ENCODE results near the gene FNDC11. TPM values are rescaled to one million over a fixed set of nuclear protein-coding genes. Genes with fewer than 3 reads are reported as not detected.

Gene FNDC11
- total and polyA plus RNA-seq, 2 of the 13 experiments (the other 11 are each of a cell fraction or from before 2014, with no cell fraction given), result 0.07 TPM; not detected in 1

DNA sequence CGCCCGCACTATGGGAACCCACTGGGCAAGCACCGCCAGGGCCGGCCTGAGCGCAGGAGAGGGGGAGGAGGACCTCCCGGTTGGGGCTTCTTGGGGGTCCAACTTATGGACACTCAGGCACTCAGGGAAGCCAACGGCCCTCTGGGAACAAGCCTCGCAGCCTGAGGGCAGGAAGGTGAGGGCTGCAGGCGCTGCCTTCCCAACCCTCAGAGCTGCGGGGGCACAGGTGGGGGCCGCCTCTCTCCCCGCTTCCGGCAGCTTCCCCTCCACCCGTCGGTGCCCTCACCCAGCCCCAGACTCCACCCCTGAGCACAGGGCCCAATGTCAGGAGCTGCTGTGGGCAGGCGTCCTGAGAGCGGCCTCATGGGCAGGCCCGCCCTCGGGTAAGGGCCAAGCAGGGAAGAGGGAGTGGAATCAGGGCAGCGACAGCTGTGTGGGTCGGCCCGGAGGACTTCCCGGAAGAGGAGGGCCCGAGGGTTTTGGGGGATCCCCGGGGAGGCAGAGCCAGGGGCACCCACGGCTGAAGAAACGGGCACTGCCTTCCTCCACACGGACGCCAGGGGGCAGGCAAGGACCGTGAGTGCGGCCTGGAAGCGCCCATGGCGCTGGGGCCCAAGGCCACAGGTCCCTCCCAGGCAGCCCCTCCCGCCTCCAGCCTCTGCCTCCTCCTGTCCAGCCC, 16.3 kb upstream of the FNDC11 start (continued):
- TF ChIP-seq, protein P1, sequence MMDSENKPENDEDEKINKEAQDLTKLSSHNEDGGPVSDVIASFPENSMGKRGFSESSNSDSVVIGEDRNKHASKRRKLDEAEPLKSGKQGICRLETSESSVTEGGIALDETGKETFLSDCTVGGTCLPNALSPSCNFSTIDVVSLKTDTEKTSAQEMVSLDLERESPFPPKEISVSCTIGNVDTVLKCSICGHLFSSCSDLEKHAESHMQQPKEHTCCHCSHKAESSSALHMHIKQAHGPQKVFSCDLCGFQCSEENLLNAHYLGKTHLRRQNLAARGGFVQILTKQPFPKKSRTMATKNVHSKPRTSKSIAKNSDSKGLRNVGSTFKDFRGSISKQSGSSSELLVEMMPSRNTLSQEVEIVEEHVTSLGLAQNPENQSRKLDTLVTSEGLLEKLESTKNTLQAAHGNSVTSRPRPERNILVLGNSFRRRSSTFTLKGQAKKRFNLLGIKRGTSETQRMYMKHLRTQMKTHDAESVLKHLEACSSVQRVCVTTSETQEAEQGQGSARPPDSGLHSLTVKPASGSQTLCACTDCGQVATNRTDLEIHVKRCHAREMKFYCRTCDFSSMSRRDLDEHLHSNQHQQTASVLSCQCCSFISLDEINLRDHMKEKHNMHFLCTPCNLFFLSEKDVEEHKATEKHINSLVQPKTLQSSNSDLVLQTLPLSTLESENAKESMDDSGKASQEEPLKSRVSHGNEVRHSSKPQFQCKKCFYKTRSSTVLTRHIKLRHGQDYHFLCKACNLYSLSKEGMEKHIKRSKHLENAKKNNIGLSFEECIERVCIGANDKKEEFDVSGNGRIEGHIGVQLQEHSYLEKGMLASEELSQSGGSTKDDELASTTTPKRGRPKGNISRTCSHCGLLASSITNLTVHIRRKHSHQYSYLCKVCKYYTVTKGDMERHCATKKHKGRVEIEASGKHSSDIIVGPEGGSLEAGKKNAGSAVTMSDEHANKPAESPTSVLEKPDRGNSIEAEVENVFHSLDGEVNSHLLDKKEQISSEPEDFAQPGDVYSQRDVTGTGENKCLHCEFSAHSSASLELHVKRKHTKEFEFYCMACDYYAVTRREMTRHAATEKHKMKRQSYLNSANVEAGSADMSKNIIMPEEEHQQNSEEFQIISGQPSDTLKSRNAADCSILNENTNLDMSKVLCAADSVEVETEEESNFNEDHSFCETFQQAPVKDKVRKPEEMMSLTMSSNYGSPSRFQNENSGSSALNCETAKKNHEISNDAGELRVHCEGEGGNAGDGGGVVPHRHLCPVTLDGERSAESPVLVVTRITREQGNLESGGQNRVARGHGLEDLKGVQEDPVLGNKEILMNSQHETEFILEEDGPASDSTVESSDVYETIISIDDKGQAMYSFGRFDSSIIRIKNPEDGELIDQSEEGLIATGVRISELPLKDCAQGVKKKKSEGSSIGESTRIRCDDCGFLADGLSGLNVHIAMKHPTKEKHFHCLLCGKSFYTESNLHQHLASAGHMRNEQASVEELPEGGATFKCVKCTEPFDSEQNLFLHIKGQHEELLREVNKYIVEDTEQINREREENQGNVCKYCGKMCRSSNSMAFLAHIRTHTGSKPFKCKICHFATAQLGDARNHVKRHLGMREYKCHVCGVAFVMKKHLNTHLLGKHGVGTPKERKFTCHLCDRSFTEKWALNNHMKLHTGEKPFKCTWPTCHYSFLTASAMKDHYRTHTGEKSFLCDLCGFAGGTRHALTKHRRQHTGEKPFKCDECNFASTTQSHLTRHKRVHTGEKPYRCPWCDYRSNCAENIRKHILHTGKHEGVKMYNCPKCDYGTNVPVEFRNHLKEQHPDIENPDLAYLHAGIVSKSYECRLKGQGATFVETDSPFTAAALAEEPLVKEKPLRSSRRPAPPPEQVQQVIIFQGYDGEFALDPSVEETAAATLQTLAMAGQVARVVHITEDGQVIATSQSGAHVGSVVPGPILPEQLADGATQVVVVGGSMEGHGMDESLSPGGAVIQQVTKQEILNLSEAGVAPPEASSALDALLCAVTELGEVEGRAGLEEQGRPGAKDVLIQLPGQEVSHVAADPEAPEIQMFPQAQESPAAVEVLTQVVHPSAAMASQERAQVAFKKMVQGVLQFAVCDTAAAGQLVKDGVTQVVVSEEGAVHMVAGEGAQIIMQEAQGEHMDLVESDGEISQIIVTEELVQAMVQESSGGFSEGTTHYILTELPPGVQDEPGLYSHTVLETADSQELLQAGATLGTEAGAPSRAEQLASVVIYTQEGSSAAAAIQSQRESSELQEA (CRISPR knock-in tag; IDR thresholded peaks at IDR 0.05; ENCODE audit: not compliant biosample characterization), result peak; percentile 85
- TF ChIP-seq EHMT2 (IDR thresholded peaks at IDR 0.05; ENCODE audit: borderline replicate concordance, low read depth, low read length) (no peak), ZC3H4 (CRISPR knock-in tag; IDR thresholded peaks at IDR 0.05; ENCODE audit: borderline replicate concordance) (0 out of 2 replicates have a peak, but pooled peaks have one; percentile 41), ZNF879 (CRISPR knock-in tag; IDR thresholded peaks at IDR 0.05) (no peak), ZNF10 (CRISPR knock-in tag; IDR thresholded peaks at IDR 0.05; ENCODE audit: borderline replicate concordance, low read depth) (no peak), CREB1 (IDR thresholded peaks at IDR 0.05) (no peak), CREB1 (CRISPR knock-in tag; IDR thresholded peaks at IDR 0.05) (no peak), ZNF24 (IDR thresholded peaks at IDR 0.05) (no peak), HIVEP1 (CRISPR knock-in tag; IDR thresholded peaks at IDR 0.05) (peak; percentile 99), ZNF256 (CRISPR knock-in tag; conservative IDR thresholded peaks at IDR 0.05) (no peak), LBX2 (CRISPR knock-in tag; IDR thresholded peaks at IDR 0.05; ENCODE audit: borderline replicate concordance) (no peak; the same call in 1 of the 2 replicates)
- TF ChIP-seq, protein P2, sequence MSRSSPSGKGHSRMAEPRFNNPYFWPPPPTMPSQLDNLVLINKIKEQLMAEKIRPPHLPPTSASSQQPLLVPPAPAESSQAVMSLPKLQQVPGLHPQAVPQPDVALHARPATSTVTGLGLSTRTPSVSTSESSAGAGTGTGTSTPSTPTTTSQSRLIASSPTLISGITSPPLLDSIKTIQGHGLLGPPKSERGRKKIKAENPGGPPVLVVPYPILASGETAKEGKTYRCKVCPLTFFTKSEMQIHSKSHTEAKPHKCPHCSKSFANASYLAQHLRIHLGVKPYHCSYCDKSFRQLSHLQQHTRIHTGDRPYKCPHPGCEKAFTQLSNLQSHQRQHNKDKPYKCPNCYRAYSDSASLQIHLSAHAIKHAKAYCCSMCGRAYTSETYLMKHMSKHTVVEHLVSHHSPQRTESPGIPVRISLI (CRISPR knock-in tag; IDR thresholded peaks at IDR 0.05; ENCODE audit: borderline replicate concordance), result peak; percentile 51; the same call in 1 of the 2 replicates
- TF ChIP-seq, protein P3, sequence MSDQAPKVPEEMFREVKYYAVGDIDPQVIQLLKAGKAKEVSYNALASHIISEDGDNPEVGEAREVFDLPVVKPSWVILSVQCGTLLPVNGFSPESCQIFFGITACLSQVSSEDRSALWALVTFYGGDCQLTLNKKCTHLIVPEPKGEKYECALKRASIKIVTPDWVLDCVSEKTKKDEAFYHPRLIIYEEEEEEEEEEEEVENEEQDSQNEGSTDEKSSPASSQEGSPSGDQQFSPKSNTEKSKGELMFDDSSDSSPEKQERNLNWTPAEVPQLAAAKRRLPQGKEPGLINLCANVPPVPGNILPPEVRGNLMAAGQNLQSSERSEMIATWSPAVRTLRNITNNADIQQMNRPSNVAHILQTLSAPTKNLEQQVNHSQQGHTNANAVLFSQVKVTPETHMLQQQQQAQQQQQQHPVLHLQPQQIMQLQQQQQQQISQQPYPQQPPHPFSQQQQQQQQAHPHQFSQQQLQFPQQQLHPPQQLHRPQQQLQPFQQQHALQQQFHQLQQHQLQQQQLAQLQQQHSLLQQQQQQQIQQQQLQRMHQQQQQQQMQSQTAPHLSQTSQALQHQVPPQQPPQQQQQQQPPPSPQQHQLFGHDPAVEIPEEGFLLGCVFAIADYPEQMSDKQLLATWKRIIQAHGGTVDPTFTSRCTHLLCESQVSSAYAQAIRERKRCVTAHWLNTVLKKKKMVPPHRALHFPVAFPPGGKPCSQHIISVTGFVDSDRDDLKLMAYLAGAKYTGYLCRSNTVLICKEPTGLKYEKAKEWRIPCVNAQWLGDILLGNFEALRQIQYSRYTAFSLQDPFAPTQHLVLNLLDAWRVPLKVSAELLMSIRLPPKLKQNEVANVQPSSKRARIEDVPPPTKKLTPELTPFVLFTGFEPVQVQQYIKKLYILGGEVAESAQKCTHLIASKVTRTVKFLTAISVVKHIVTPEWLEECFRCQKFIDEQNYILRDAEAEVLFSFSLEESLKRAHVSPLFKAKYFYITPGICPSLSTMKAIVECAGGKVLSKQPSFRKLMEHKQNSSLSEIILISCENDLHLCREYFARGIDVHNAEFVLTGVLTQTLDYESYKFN (CRISPR knock-in tag; conservative IDR thresholded peaks at IDR 0.05), result peak; percentile 67
- TF ChIP-seq, protein P4, sequence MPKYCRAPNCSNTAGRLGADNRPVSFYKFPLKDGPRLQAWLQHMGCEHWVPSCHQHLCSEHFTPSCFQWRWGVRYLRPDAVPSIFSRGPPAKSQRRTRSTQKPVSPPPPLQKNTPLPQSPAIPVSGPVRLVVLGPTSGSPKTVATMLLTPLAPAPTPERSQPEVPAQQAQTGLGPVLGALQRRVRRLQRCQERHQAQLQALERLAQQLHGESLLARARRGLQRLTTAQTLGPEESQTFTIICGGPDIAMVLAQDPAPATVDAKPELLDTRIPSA (CRISPR knock-in tag; IDR thresholded peaks at IDR 0.05; ENCODE audit: borderline replicate concordance), result no peak

Measured in HepG2 (cell line).